ENCODE results near the gene EFTUD2. TPM values are rescaled to one million over a fixed set of nuclear protein-coding genes. Genes with fewer than 3 reads are reported as not detected.

EFTUD2 gene
- total and polyA plus RNA-seq, 7 donors, result 20.6 to 93.1 (median 48.4) TPM

GRCh38 chr17:44921122-44921882 lies 22.1 kb upstream of the EFTUD2 start:
- Histone ChIP-seq H3K27me3 (no peaks in the 10 kb centered on the region), H3K4me1 (peaks cover 0 to 19% (median 16%) of the 10 kb centered on the region in 4 donors), H3K27ac (no peak overlapping the region), H3K4me3 (no peak overlapping the region), H3K36me3 (no peaks in the 10 kb centered on the region), H3K9me3 (no peaks in the 10 kb centered on the region)
- WGBS, 2 donors, result 72 to 78% methylated on average over 11 of the region's 11 CpGs
- TF ChIP-seq POLR2AphosphoS5 (IDR thresholded peaks at IDR 0.05), result no peak
- no peak for TF ChIP-seq POLR2A (IDR thresholded peaks at IDR 0.05)
- TF ChIP-seq EP300 (IDR thresholded peaks at IDR 0.05), result no peak
- no peak for TF ChIP-seq CTCF (IDR thresholded peaks at IDR 0.05)
- intact Hi-C loops (cut with DNase I), result loop anchor here (2.0 to 5.0 kb wide), 3 partner anchors 25 to 839 kb away; partner anchors contain the start of genes KIF18B and PLCD3
- DNase-seq, result peak; percentile 57

DNA sequence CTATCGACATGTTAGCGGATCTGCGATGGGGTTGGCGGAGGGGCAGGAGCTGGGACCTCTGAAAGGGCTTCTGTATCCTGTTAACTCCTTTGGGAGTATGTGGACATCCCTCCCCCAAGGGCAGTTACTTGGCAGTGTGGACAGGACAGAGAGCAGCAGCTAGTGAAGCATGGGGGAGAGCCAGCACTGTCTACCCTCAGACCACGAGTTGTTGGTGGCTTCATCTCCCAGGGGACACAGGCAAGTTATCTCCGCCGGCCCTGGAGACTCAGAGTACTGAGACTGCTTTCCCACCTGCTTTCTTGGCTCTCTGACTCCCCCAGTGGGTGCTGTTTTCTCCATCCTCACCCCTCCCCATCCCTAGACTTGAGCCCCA lies 21.3 kb upstream of the EFTUD2 start:
- DNase-seq, result peak; percentile 55
- Histone ChIP-seq H3K4me3 (no peak overlapping the region), H3K27me3 (no peaks in the 10 kb centered on the region), H3K36me3 (no peaks in the 10 kb centered on the region), H3K27ac (no peak overlapping the region), H3K4me1 (peaks cover 0 to 23% (median 20%) of the 10 kb centered on the region in 4 donors), H3K9me3 (no peaks in the 10 kb centered on the region)
- 70 to 83% methylated on average over 7 of the region's 7 CpGs for WGBS, 2 donors
- TF ChIP-seq POLR2AphosphoS5 (IDR thresholded peaks at IDR 0.05), result no peak
- intact Hi-C loops (cut with DNase I), result loop anchor here (1.0 to 5.0 kb wide), 5 partner anchors 26 to 838 kb away; partner anchors contain the start of genes KIF18B and PLCD3

- H3K4me3 ChIP-seq, result no peak overlapping the region
- no peaks in the 10 kb centered on the region for H3K9me3 ChIP-seq
- TF ChIP-seq EP300 (IDR thresholded peaks at IDR 0.05) (no peak), CTCF (IDR thresholded peaks at IDR 0.05) (peak; percentile 79 to 91 (median 89))
- no peaks in the 10 kb centered on the region for H3K27me3 ChIP-seq
- WGBS, 2 donors, result 9 to 20% methylated on average over 9 of the region's 9 CpGs
- DNase-seq, result peak; percentile 94
- intact Hi-C loops (cut with DNase I), result loop anchor here (1.0 to 10.0 kb wide), 6 partner anchors 27 to 838 kb away; partner anchors contain the start of genes KIF18B and PLCD3
- H3K4me1 ChIP-seq, result peaks cover 0 to 23% (median 20%) of the 10 kb centered on the region in 4 donors
- H3K36me3 ChIP-seq, result no peaks in the 10 kb centered on the region
- H3K27ac ChIP-seq, result no peak overlapping the region
Observed at GRCh38 chr17:44919885-44920564, 20.8 kb upstream of the EFTUD2 start.

- Histone ChIP-seq H3K27ac (no peak overlapping the region), H3K4me1 (peaks cover 0 to 23% (median 20%) of the 10 kb centered on the region in 4 donors), H3K9me3 (no peaks in the 10 kb centered on the region), H3K36me3 (no peaks in the 10 kb centered on the region), H3K4me3 (no peak overlapping the region), H3K27me3 (no peaks in the 10 kb centered on the region)
- DNase-seq, result no peak
- intact Hi-C loops (cut with DNase I), result loop anchor here (10.0 kb wide), 1 partner anchor 275 kb away; no protein-coding TSS in a partner anchor
- 57 to 75% methylated on average over 2 of the region's 2 CpGs for WGBS, 2 donors
- no peak for TF ChIP-seq POLR2A (IDR thresholded peaks at IDR 0.05)
- no peak for TF ChIP-seq EP300 (IDR thresholded peaks at IDR 0.05)
- TF ChIP-seq POLR2AphosphoS5 (IDR thresholded peaks at IDR 0.05), result no peak
- TF ChIP-seq CTCF (IDR thresholded peaks at IDR 0.05), result no peak
Observed at GRCh38 chr17:44919411-44919810, 20.2 kb upstream of the EFTUD2 start.

DNA sequence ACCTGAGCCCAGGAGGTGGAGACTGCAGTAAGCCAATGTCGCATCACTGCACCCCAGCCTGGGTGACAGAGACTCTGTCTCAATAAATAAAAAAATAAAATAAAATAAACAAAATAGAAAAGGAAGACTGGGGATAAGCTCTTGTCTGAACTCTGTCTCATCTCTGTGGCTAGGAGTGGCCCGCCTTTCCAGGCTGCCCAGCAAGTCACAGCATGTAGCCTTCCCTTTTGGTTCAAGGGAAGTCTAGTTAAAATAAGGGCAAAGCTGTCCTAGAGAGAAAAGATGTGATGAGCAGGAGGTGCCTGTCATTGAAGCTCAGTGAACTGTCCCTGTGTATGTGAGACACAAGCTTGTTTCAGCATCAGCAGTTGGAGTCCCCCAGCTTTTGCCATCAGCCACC lies 18.8 kb upstream of the EFTUD2 start:
- H3K4me1 ChIP-seq, result peaks cover 0 to 23% (median 20%) of the 10 kb centered on the region in 4 donors
- no peak for TF ChIP-seq CTCF (IDR thresholded peaks at IDR 0.05)
- no peak for TF ChIP-seq EP300 (IDR thresholded peaks at IDR 0.05)
- TF ChIP-seq POLR2A (IDR thresholded peaks at IDR 0.05), result no peak
- TF ChIP-seq POLR2AphosphoS5 (IDR thresholded peaks at IDR 0.05), result no peak
- H3K36me3 ChIP-seq, result no peaks in the 10 kb centered on the region
- 93 to 97% methylated on average over 2 of the region's 2 CpGs for WGBS, 2 donors
- intact Hi-C loops (cut with DNase I), result loop anchor here (10.0 kb wide), 1 partner anchor 277 kb away; no protein-coding TSS in a partner anchor
- no peaks in the 10 kb centered on the region for H3K9me3 ChIP-seq
- DNase-seq, result no peak
- no peaks in the 10 kb centered on the region for H3K27me3 ChIP-seq
- no peak overlapping the region for H3K27ac ChIP-seq
- H3K4me3 ChIP-seq, result no peak overlapping the region
